Endothelial cell of umbilical vein (primary cell): Measurements from ENCODE around the gene PRMT1. TPM values are rescaled to one million over a fixed set of nuclear protein-coding genes. Genes with fewer than 3 reads are reported as not detected.

Source experiments
- BruUV-seq: library from RNA; stranded (reverse); fragments of 400-500 nt; replicated peaks from 2 replicates; lab custom pipeline; 2021; lab: Mats Ljungman, UMichigan
- CTCF ChIA-PET: fragments of 300-600, 350-600 bp; sonication (Branson Sonifier 250); formaldehyde crosslinking; loops from one replicate; lab custom pipeline; 2021; ENCODE audit warnings: antibody characterized with exemption, inconsistent platforms; lab: Charles Lee
- POLR2A ChIA-PET: fragments of 300-600, 350-600 bp; sonication (Branson Sonifier 250); formaldehyde crosslinking; loops from one replicate; lab custom pipeline; 2021; ENCODE audit warnings: antibody characterized with exemption, inconsistent platforms; lab: Charles Lee
- DNase-seq: peaks from one replicate; pipeline ENCODE4 v3.0.0-alpha.2; 2011; ENCODE audit warnings: low read depth, low spot score
- FAIRE-seq: peaks from 2 replicates; lab custom pipeline; 2011; peaks lifted over from hg19 to GRCh38; lab: Jason Lieb, UNC
- H2AFZ ChIP-seq: 2 replicates; pipeline ENCODE4 v1.6.0; 2012; ENCODE audit warnings: low read depth, low read length, control low read depth, inconsistent platforms
- H3K27ac ChIP-seq: 2 replicates; pipeline ENCODE4 v1.5.1; 2011; ENCODE audit warnings: low read depth, mild to moderate bottlenecking, control low read depth, low read length, moderate library complexity; ENCODE audit not compliant: insufficient read depth
- H3K27me3 ChIP-seq, 2 experiments: 2 replicates each; pipeline versions ENCODE4 v1.6.0 to v1.6.1; 2011; ENCODE audit warnings: low read length in 2 of 2, mixed read lengths in 1 of 2; ENCODE audit not compliant: control insufficient read depth in 2 of 2, insufficient read depth in 2 of 2
- H3K36me3 ChIP-seq, 2 experiments: 2 replicates in 1 of 2; 3 replicates in 1 of 2; pipeline ENCODE4 v1.5.1; 2011; ENCODE audit warnings: low read length in 2 of 2, mild to moderate bottlenecking in 1 of 2, moderate library complexity in 1 of 2; ENCODE audit not compliant: control insufficient read depth in 2 of 2, insufficient read depth in 2 of 2; ENCODE audit errors: extremely low read depth in 1 of 2
- H3K4me1 ChIP-seq: 3 replicates; pipeline ENCODE4 v1.5.1; 2011; ENCODE audit warnings: mild to moderate bottlenecking, low read length; ENCODE audit not compliant: control insufficient read depth, insufficient read depth; ENCODE audit errors: extremely low read depth
- H3K4me2 ChIP-seq: 2 replicates; pipeline ENCODE4 v1.6.1; 2011; ENCODE audit warnings: low read length, control low read depth, mixed read lengths; ENCODE audit not compliant: insufficient read depth
- H3K4me3 ChIP-seq, 3 experiments: fragments of 200-600 bp in 1 of 3; sonication (generic), shearing (Covaris generic) in 1 of 3; replicated peaks in 1 of 3; 2 replicates each; pipeline ENCODE4 v1.5.1; 2011 to 2016; ENCODE audit warnings: control low read depth in 3 of 3, low read length in 3 of 3, mild to moderate bottlenecking in 2 of 3, inconsistent platforms in 1 of 3, low read depth in 1 of 3, moderate library complexity in 1 of 3; ENCODE audit not compliant: insufficient read depth in 1 of 3
- H3K79me2 ChIP-seq: 2 replicates; pipeline ENCODE4 v1.6.0; 2012; ENCODE audit warnings: low read length, inconsistent platforms; ENCODE audit not compliant: control insufficient read depth, insufficient read depth
- H3K9ac ChIP-seq: replicated peaks from 2 replicates; pipeline ENCODE3; 2011; ENCODE audit warnings: low read length, control low read depth; ENCODE audit not compliant: insufficient read depth; ENCODE audit errors: extremely low read depth
- H3K9me1 ChIP-seq: replicated peaks from 3 replicates; pipeline ENCODE4 v1.6.0; 2011; ENCODE audit warnings: mild to moderate bottlenecking, low read length; ENCODE audit not compliant: control insufficient read depth, insufficient read depth; ENCODE audit errors: extremely low read depth
- H3K9me3 ChIP-seq: replicated peaks from 2 replicates; pipeline ENCODE4 v1.5.1; 2012; ENCODE audit warnings: low read length, inconsistent platforms; ENCODE audit not compliant: control insufficient read depth, insufficient read depth
- H4K20me1 ChIP-seq: replicated peaks from 2 replicates; pipeline ENCODE3; 2011; ENCODE audit warnings: mild to moderate bottlenecking, low read length; ENCODE audit not compliant: control insufficient read depth, insufficient read depth; ENCODE audit errors: extremely low read depth
- EZH2 ChIP-seq: IDR thresholded peaks from 2 replicates; pipeline ENCODE4 v1.6.1; 2012; ENCODE audit warnings: borderline replicate concordance, low read depth, mild to moderate bottlenecking, moderate library complexity, low read length, inconsistent platforms; ENCODE audit not compliant: severe bottlenecking
- FOS ChIP-seq: IDR thresholded peaks from 2 replicates; pipeline ENCODE4 v1.6.1; 2011; ENCODE audit warnings: mild to moderate bottlenecking, low read length, moderate library complexity, borderline replicate concordance; ENCODE audit not compliant: insufficient read depth
- GATA2 ChIP-seq: IDR thresholded peaks from 2 replicates; pipeline ENCODE4 v1.7.0; 2011; ENCODE audit warnings: low read depth, mild to moderate bottlenecking, moderate library complexity, mixed read lengths, low read length; ENCODE audit not compliant: insufficient read length, insufficient read depth
- JUN ChIP-seq: IDR thresholded peaks from 2 replicates; pipeline ENCODE4 v1.6.1; 2011; ENCODE audit warnings: borderline replicate concordance, low read depth; ENCODE audit not compliant: insufficient read length, insufficient read depth
- MYC ChIP-seq: IDR thresholded peaks from one replicate; pipeline ENCODE4 v1.6.1; 2011; ENCODE audit warnings: mild to moderate bottlenecking, low read depth, low read length
- POLR2A ChIP-seq: IDR thresholded peaks from 2 replicates; pipeline ENCODE4 v1.6.1; 2012; ENCODE audit warnings: low read depth, mild to moderate bottlenecking, control low read depth, low read length
- POLR2AphosphoS5 ChIP-seq: IDR thresholded peaks from 2 replicates; pipeline ENCODE4 v1.6.1; 2012; ENCODE audit warnings: low read depth, mild to moderate bottlenecking, control low read depth, low read length, moderate library complexity; ENCODE audit not compliant: insufficient read depth
- dilution Hi-C: fragments of 300-500 bp; cut with MboI; formaldehyde crosslinking; loops from one replicate; pipeline ENCODE4 v1.15.0; 2019; ENCODE audit warnings: low sequenced_read_pairs; ENCODE audit not compliant: extremely low pct_ligation_motif_present
- intact Hi-C: fragments of 100-400 bp; cut with micrococcal nuclease; formaldehyde crosslinking; loops from one replicate; pipeline ENCODE4 v1.10.0; 2022
- polyA plus RNA-seq, 4 experiments: library from polyadenylated mRNA; depleted of rRNA in 3 of 4; stranded (reverse) in 3 of 4; unstranded in 1 of 4; fragments of >200 nt; gene quantifications; 2 replicates each; pipeline versions ENCODE4 v1.2.1 to v1.2.3, GENCODE V29; 2011 to 2012; ENCODE audit warnings: missing spikeins in 1 of 4
- total RNA-seq: library from RNA; stranded (reverse); gene quantifications from 2 replicates; pipeline ENCODE4 v1.2.3, GENCODE V29; 2021
- TF ChIP-seq, protein P1 (sequence below), 2 donors: IDR thresholded peaks; 1 replicate in 1 of 2; 2 replicates in 1 of 2; pipeline ENCODE4 v1.5.1; 2011; ENCODE audit warnings: low read length in 2 of 2, mild to moderate bottlenecking in 2 of 2, moderate library complexity in 2 of 2, control low read depth in 1 of 2, inconsistent platforms in 1 of 2, low read depth in 1 of 2; ENCODE audit not compliant: insufficient read depth in 1 of 2; ENCODE audit errors: extremely low read depth in 1 of 2
- TF ChIP-seq, protein P2 (sequence below): IDR thresholded peaks from 2 replicates; pipeline ENCODE4 v1.6.1; 2011; ENCODE audit not compliant: insufficient read depth, insufficient read length

The PRMT1 gene
- total and polyA plus RNA-seq, 2 donors (not counting 3 experiments of a cell fraction or from before 2014, with no cell fraction given), result 242 to 542 TPM

DNA sequence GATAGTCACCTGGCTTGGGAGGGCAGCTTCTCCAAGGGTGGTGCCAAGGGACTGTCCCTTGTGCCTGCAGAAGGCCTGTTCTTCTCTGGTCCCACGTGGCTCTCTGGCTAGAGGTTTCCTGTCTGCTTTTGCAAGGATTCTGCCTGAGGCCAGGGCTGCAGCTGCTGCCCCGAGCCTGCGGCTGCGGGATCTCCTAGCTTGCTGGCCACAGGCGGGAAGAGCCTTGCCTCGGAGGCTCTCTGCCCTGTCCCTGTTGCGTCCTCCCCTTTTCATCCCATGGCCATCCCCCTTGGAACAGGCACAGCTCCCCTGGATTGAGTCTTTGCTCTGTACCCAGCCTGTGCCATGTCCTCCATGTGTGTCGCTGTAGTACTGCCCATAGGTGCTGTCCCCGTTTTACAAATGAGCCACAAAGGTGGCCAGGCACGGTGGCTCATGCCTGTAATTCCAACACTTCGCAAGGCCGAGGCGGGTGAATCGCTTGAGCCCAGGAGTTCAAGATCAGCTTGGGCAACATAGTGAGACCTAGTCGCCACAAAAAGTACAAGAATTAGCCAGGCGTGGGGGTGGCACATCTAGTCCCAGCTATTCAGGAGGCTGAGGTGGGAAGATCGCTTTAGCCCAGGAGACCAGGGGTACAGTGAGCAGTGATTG, 20.5 kb upstream of the PRMT1 start:
- ChIA-PET POLR2A (interaction anchor here (0.6 kb wide), 1 partner anchor 23 kb away, joined by 6 read pairs; no protein-coding TSS in a partner anchor), CTCF (interaction anchor here (1.3 to 1.6 kb wide), 2 partner anchors 8 to 15 kb away, joined by 3 to 6 read pairs; no protein-coding TSS in a partner anchor)
- Histone ChIP-seq H3K9ac (no peak overlapping the region), H3K9me3 (no peaks in the 10 kb centered on the region), H3K79me2 (no peaks in the 10 kb centered on the region), H2AFZ (no peak overlapping the region), H3K4me2 (no peak overlapping the region), H3K4me3 (no peak overlapping the region), H3K27me3 (no peaks in the 10 kb centered on the region), H3K4me1 (no peaks in the 10 kb centered on the region), H3K9me1 (no peaks in the 10 kb centered on the region), H3K36me3 (peaks cover 22 to 67% of the 10 kb centered on the region in 2 experiments), H3K27ac (no peak overlapping the region), H4K20me1 (no peaks in the 10 kb centered on the region)
- intact Hi-C loops (no loop called here), dilution Hi-C loops (no loop called here)
- DNase-seq (no peak), FAIRE-seq (no peak)
- BruUV-seq, result no TSS peak
- TF ChIP-seq, protein P1, sequence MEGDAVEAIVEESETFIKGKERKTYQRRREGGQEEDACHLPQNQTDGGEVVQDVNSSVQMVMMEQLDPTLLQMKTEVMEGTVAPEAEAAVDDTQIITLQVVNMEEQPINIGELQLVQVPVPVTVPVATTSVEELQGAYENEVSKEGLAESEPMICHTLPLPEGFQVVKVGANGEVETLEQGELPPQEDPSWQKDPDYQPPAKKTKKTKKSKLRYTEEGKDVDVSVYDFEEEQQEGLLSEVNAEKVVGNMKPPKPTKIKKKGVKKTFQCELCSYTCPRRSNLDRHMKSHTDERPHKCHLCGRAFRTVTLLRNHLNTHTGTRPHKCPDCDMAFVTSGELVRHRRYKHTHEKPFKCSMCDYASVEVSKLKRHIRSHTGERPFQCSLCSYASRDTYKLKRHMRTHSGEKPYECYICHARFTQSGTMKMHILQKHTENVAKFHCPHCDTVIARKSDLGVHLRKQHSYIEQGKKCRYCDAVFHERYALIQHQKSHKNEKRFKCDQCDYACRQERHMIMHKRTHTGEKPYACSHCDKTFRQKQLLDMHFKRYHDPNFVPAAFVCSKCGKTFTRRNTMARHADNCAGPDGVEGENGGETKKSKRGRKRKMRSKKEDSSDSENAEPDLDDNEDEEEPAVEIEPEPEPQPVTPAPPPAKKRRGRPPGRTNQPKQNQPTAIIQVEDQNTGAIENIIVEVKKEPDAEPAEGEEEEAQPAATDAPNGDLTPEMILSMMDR (IDR thresholded peaks at IDR 0.05; ENCODE audit: extremely low read depth in 1 of 2, insufficient read depth in 1 of 2, low read depth in 1 of 2, low read length in 2 of 2), result no peak
- TF ChIP-seq GATA2 (no peak), POLR2AphosphoS5 (no peak), EZH2 (no peak), FOS (no peak), JUN (no peak), POLR2A (no peak), MYC (no peak)
- TF ChIP-seq, protein P2, sequence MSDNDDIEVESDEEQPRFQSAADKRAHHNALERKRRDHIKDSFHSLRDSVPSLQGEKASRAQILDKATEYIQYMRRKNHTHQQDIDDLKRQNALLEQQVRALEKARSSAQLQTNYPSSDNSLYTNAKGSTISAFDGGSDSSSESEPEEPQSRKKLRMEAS, result no peak
